Aorta (tissue), 5 donors: ENCODE measurements around the gene MAPRE3. TPM values are rescaled to one million over a fixed set of nuclear protein-coding genes. Genes with fewer than 3 reads are reported as not detected.

Source experiments
- ATAC-seq: fragments of 200-7000 bp; cut with Tn5 transposase; one replicate; pipeline ENCODE4 v1.9.1; 2022; ENCODE audit warnings: moderate library complexity; ENCODE audit not compliant: low FRiP score
- DNase-seq, 2 donors: peaks; one replicate each; pipeline ENCODE4 v3.0.0-alpha.2; 2020
- H3K27ac ChIP-seq, 2 donors: one replicate each; pipeline ENCODE4 v1.5.1; 2013; ENCODE audit warnings: low read length in 2 of 2, mild to moderate bottlenecking in 2 of 2, moderate library complexity in 2 of 2, control low read depth in 1 of 2, inconsistent platforms in 1 of 2, low read depth in 1 of 2
- H3K27me3 ChIP-seq, 2 donors: one replicate each; pipeline ENCODE4 v1.6.1; 2013; ENCODE audit warnings: control low read depth in 1 of 2, low read length in 1 of 2, mild to moderate bottlenecking in 1 of 2, moderate library complexity in 1 of 2; ENCODE audit not compliant: insufficient read depth in 2 of 2, control insufficient read depth in 1 of 2
- H3K36me3 ChIP-seq, 2 donors: one replicate each; pipeline ENCODE4 v1.6.1; 2013; ENCODE audit warnings: control low read depth in 1 of 2, low read length in 1 of 2, mild to moderate bottlenecking in 1 of 2; ENCODE audit not compliant: insufficient read depth in 2 of 2, control insufficient read depth in 1 of 2
- H3K4me1 ChIP-seq, 2 donors: one replicate each; pipeline ENCODE4 v1.6.1; 2013; ENCODE audit warnings: low read length in 2 of 2, control low read depth in 1 of 2, mild to moderate bottlenecking in 1 of 2, moderate library complexity in 1 of 2; ENCODE audit not compliant: insufficient read depth in 2 of 2, control insufficient read depth in 1 of 2
- H3K4me3 ChIP-seq, 2 donors: one replicate each; pipeline ENCODE4 v1.5.1; 2013; ENCODE audit warnings: low read length in 2 of 2, control low read depth in 1 of 2, mild to moderate bottlenecking in 1 of 2
- H3K9me3 ChIP-seq: one replicate; pipeline ENCODE4 v1.6.1; 2013; ENCODE audit warnings: mild to moderate bottlenecking, low read length; ENCODE audit not compliant: control insufficient read depth
- WGBS, 2 donors: extraction: QIAGEN DNeasy Blood & Tissue Kit; methylation state at CpG; one replicate each; pipeline ENCODE4 v1.1.7; 2013; 5-methylcytosine and 5-hydroxymethylcytosine counted together
- intact Hi-C, 2 donors: fragments of 100-400 bp; cut with DNase I; formaldehyde crosslinking; loops; one replicate each; pipeline versions ENCODE4 v1.14.2 to v1.15.0; 2022
- polyA plus RNA-seq, 2 donors: library from polyadenylated mRNA; stranded (reverse); fragments of 200-250 nt; gene quantifications; one replicate each; pipeline ENCODE4 v1.2.3, GENCODE V29; 2013
- total RNA-seq, 2 donors: library from RNA; stranded (reverse); fragmentation: NEBNext Ultra II Directional; extraction: Animal tissue kit (Norgen Biotek cat#: 25700); gene quantifications; one replicate each; pipeline ENCODE4 v1.2.1, GENCODE V29; 2021
- donor health status: healthy with polysubstance abuse.
- donor health status: Bipolar disorder and iron deficiency.
- donor health status: DM: no; HTN: no; CAD: no.
- donor health status: DM: no; HTN: no; CAD: no.
- donor health status: DM: yes; HTN: yes; CAD: no.

The MAPRE3 gene
- total and polyA plus RNA-seq, 4 donors = 7.9 to 26.7 (median 16.0) TPM

DNA sequence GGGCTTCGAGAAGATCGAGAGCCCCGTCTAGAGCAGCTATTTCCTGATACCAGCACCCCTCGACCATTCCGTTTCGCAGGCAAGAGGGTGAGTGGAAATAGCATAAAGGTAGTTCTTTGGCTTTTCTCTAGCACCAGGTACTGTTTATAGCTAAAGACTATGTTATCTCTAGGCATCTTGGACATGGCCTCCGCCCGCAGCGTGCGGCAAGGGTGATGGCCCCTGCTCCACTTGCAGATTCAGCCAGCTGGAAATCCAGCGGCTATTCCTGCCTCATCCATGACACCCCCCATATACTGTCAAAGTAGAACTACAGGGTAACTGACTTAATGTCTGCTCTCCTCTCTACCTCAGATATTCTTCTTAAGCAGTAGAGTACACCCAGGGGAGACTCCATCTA, 84.3 kb downstream of the MAPRE3 start:
- DNase-seq (no peak), ATAC-seq (no peak)
- Histone ChIP-seq H3K36me3 (peaks cover 0 to 3% of the 10 kb centered on the region in 2 donors), H3K27ac (no peak overlapping the region), H3K4me3 (no peak overlapping the region), H3K9me3 (no peaks in the 10 kb centered on the region), H3K27me3 (no peaks in the 10 kb centered on the region), H3K4me1 (no peaks in the 10 kb centered on the region)
- intact Hi-C loops = loop anchor here in 1 of 2 donors (5.0 kb wide), 1 partner anchor 33 kb away; the partner anchor contains the start of gene KHK
- 94 to 95% methylated on average over 11 of the region's 11 CpGs for WGBS, 2 donors

DNA sequence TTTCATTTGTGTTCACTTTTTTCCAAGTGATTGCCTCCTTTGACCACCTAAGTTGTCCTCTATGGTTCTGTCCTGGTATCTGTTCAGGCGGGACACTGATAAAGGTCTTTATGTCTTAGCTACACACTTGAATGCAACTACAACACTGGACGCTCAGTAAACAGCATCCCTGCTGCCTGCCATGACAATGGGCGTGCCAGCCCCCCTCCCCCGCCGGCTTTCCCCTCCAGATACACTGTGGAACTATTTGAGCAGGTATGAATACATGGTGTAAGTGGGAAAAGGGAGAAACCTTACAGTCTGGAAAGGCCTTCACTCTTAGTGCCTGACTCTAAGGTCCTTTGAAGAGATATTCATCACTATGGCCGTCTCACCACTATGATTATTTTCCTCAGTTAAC, 86.7 kb downstream of the MAPRE3 start:
- no peak overlapping the region for H3K4me3 ChIP-seq
- no peaks in the 10 kb centered on the region for H3K4me1 ChIP-seq
- H3K27ac ChIP-seq = no peak overlapping the region
- intact Hi-C loops = no loop called here
- 85 to 87% methylated on average over 6 of the region's 6 CpGs for WGBS, 2 donors
- no peaks in the 10 kb centered on the region for H3K9me3 ChIP-seq
- H3K27me3 ChIP-seq = no peaks in the 10 kb centered on the region
- ATAC-seq (no peak), DNase-seq (no peak)
- peaks cover 0 to 3% of the 10 kb centered on the region in 2 donors for H3K36me3 ChIP-seq

DNA sequence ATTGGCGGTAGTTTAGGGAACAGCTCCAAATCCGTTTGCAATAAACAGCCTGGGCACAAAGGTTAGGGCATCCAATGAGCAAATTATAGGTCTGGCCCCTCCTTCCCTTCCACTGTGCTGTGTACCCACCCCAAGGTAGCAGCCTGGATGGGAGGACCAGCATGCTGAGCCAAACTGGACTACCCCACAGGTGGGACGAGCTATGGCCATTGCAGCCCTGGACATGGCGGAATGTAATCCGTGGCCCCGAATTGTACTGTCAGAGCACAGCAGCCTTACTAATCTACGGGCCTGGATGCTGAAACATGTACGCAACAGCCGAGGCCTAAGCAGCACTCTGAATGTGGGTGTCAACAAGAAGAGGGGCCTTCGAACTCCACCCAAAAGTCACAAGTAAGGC, 87.8 kb downstream of the MAPRE3 start:
- H3K36me3 ChIP-seq = peaks cover 0 to 3% of the 10 kb centered on the region in 2 donors
- no peaks in the 10 kb centered on the region for H3K9me3 ChIP-seq
- intact Hi-C loops = no loop called here
- H3K4me3 ChIP-seq = no peak overlapping the region
- DNase-seq (no peak), ATAC-seq (no peak)
- H3K4me1 ChIP-seq = no peaks in the 10 kb centered on the region
- WGBS, 2 donors = 88 to 89% methylated on average over 10 of the region's 10 CpGs
- no peak overlapping the region for H3K27ac ChIP-seq
- H3K27me3 ChIP-seq = no peaks in the 10 kb centered on the region

DNA sequence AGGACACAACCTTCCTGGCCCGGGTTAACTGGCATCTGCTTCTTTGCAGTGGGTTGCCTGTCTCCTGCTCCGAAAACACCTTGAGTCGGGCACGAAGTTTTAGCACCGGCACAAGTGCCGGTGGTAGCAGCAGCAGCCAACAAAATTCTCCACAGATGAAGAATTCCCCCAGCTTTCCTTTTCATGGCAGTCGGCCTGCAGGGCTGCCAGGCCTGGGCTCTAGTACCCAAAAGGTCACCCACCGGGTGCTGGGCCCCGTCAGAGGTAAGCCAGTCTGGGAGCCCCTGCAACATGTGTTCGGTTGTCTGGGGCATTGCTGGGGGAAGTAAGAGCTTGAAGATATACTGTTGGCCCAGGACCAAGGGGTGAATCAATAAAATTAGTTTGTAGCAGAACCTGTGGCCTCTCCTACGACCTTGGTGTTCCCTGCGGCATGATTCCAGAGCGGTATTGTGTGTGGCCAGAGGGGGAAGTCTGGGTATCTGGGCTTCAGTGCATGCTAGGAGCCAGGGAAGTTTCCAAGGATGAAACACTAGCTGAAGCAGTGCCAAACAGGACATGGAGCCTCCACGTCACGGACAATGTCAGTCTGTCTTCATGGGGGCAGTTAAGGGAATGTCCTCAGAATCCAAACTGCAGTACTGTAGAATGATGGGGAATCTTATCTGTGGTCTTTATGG, 88.8 kb downstream of the MAPRE3 start:
- no peaks in the 10 kb centered on the region for H3K9me3 ChIP-seq
- H3K4me1 ChIP-seq = no peaks in the 10 kb centered on the region
- H3K27me3 ChIP-seq = no peaks in the 10 kb centered on the region
- intact Hi-C loops = no loop called here
- H3K36me3 ChIP-seq = peaks cover 0 to 3% of the 10 kb centered on the region in 2 donors
- H3K27ac ChIP-seq = no peak overlapping the region
- DNase-seq = no peak
- no peak for ATAC-seq
- WGBS, 2 donors = 80 to 82% methylated on average over 15 of the region's 15 CpGs
- no peak overlapping the region for H3K4me3 ChIP-seq

DNA sequence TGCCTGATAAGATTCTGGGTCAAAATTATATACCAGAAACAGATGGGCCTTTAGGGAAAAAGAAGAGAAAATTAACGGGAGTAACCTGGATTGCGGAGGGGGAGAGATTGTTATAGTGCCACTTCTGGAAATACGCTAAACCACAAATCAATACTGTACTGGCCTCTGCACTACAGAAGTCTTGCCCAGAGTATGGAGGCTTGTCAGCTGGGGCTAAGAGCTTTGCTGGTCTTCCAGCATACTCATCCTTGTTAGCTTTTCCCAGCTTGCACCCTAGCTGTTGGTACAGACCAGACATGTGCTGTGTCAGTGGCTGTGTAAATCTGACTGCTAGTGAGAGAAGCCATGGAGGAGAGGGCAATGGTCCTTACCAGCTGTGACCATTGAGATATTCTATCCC, 89.9 kb downstream of the MAPRE3 start:
- WGBS, 2 donors = 89 to 90% methylated on average over 3 of the region's 3 CpGs
- intact Hi-C loops = no loop called here
- Histone ChIP-seq H3K4me1 (no peaks in the 10 kb centered on the region), H3K4me3 (no peak overlapping the region), H3K27ac (no peak overlapping the region), H3K36me3 (peaks cover 0 to 3% of the 10 kb centered on the region in 2 donors), H3K9me3 (no peaks in the 10 kb centered on the region), H3K27me3 (no peaks in the 10 kb centered on the region)
- ATAC-seq = peak; percentile 29
- DNase-seq = no peak

DNA sequence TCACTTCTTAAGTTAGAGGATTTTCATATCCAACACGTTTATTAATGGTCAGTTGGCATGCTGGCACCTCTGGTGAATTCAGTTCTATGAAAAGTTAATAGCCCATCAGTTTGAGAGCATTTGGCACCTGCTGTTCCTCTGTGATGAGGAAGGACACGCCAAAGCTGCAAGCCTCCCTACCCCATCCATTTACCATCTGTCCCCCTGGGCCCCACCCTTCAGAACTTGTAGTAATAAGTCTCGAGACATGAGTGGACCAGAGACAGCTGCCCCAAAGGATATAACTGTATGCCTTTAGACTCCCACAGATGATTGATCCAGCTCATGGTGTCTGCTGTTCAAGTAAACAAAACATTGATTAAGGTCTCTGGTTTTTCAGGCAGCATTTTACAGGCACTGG, 94.7 kb downstream of the MAPRE3 start:
- intact Hi-C loops = no loop called here
- no peaks in the 10 kb centered on the region for H3K9me3 ChIP-seq
- 73 to 81% methylated on average over 3 of the region's 3 CpGs for WGBS, 2 donors

DNA sequence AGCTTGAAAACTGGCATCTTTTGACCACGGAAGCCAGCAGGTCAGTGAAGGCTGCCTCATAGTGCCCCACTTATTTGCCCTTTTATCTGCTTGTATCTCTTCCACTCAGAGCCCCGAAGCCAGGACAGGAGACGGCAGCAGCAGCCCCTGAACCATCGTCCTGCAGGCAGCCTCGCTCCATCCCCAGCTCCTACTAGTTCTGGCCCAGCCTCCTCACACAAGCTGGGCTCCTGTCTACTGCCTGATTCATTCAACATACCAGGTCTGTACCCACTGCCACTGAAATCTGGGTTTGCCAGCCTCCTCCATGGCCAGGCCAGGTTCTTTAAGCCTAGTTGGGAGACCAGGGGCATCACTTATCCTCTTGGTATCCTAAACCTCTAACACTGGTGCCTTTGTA, 96.9 kb downstream of the MAPRE3 start:
- H3K36me3 ChIP-seq = no peaks in the 10 kb centered on the region
- DNase-seq (peak in 1 of 2 donors; percentile 45), ATAC-seq (no peak)
- intact Hi-C loops = no loop called here
- H3K4me3 ChIP-seq = no peak overlapping the region
- no peaks in the 10 kb centered on the region for H3K4me1 ChIP-seq
- no peak overlapping the region for H3K27ac ChIP-seq
- H3K9me3 ChIP-seq = no peaks in the 10 kb centered on the region
- H3K27me3 ChIP-seq = no peaks in the 10 kb centered on the region
- WGBS, 2 donors = 84 to 87% methylated on average over 5 of the region's 5 CpGs

More for the DNA sequence above, 94.7 kb downstream of the MAPRE3 start:
- DNase-seq (no peak), ATAC-seq (no peak)
- H3K27ac ChIP-seq = no peak overlapping the region
- H3K4me1 ChIP-seq = no peaks in the 10 kb centered on the region
- no peaks in the 10 kb centered on the region for H3K36me3 ChIP-seq
- H3K4me3 ChIP-seq = no peak overlapping the region
- H3K27me3 ChIP-seq = no peaks in the 10 kb centered on the region

DNA sequence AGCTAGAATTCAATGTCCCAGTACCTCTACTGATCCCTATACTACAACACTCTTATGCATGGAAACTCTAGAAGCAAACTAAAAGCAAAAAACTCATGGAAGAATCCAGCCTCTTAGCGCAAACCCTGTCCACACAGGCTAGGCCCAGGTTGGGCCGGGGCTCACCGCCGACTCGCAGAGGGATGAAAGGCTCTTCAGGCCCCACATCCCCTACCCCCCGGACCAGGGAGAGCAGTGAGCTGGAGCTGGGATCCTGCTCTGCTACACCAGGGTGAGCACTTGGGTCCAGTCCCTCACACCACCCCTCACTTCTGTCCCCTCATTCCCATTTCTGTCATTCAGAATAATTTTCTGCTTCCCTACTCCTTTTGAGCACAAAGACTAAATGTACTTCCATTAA, 99.0 kb downstream of the MAPRE3 start:
- Histone ChIP-seq H3K36me3 (no peaks in the 10 kb centered on the region), H3K4me3 (no peak overlapping the region), H3K9me3 (no peaks in the 10 kb centered on the region), H3K27me3 (no peaks in the 10 kb centered on the region), H3K4me1 (no peaks in the 10 kb centered on the region), H3K27ac (no peak overlapping the region)
- 90 to 97% methylated on average over 6 of the region's 6 CpGs for WGBS, 2 donors
- DNase-seq (no peak), ATAC-seq (no peak)
- intact Hi-C loops = no loop called here

DNA sequence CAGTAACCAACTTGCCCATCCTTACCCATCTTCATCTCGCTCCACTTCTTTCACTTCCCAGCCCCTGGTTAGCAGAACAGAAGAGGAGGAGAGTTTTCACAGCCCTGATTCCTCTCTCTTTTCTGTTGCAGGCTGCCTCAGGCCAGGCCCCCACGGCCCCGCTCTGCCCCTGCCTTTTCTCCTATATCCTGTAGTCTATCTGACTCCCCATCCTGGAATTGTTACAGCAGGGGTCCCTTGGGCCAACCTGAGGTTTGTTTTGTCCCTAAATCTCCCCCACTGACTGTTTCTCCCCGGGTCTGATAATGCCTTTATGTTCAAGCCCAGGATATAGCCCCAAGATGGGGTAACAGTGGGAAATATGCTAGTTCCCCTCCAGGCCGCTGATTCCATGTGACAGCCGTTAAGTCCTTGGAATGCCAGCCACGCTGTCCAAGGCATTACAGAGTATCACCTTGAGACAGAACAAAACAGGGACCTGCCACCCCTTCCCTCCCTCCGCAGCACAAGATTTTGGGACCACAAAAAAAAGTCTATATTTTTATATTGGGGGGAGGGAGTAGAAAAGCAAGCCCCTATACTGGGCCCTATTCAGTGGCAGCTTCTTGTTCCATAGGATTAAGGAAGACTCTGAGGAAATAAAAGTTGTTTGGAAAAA, 99.7 kb downstream of the MAPRE3 start:
- intact Hi-C loops = loop anchor here in 1 of 2 donors (2.0 kb wide), 1 partner anchor 17 kb away; no protein-coding TSS in a partner anchor
- no peak for ATAC-seq
- Histone ChIP-seq H3K36me3 (no peaks in the 10 kb centered on the region), H3K27me3 (no peaks in the 10 kb centered on the region), H3K4me3 (peak overlapping the region in 1 of 2 donors; percentile 76), H3K27ac (no peak overlapping the region), H3K9me3 (no peaks in the 10 kb centered on the region), H3K4me1 (no peaks in the 10 kb centered on the region)
- DNase-seq = peak in 1 of 2 donors; percentile 51
- WGBS, 2 donors = 63 to 69% methylated on average over 8 of the region's 8 CpGs
